ENCODE measurements around the gene PLPPR2.
"Not testable (repeated sequence)": the region's sequence is repeated elsewhere in the genome, so short reads cannot be mapped to it uniquely, and the experiment has no call there.

PLPPR2 gene

GRCh38 chr19:11347546-11348039 is 7.6 kb upstream of the PLPPR2 start:
- no peak for DNase-seq (ENCODE audit: low read depth)
- H3K4me3 ChIP-seq (ENCODE audit: low read depth, low read length) = no peak overlapping the region
- TF ChIP-seq MYC (IDR thresholded peaks at IDR 0.05; ENCODE audit: low read depth, low read length) (no peak), MAX (IDR thresholded peaks at IDR 0.05; ENCODE audit: low read depth, low read length) (no peak), CTCF (IDR thresholded peaks at IDR 0.05; ENCODE audit: low read depth, low read length) (no peak)

GRCh38 chr19:11349171-11349570 is 6.1 kb upstream of the PLPPR2 start:
- no peak for DNase-seq (ENCODE audit: low read depth)
- no peak overlapping the region for H3K4me3 ChIP-seq (ENCODE audit: low read depth, low read length)
- TF ChIP-seq MAX (IDR thresholded peaks at IDR 0.05; ENCODE audit: low read depth, low read length) (no peak), MYC (IDR thresholded peaks at IDR 0.05; ENCODE audit: low read depth, low read length) (no peak), CTCF (IDR thresholded peaks at IDR 0.05; ENCODE audit: low read depth, low read length) (no peak), POLR2A (IDR thresholded peaks at IDR 0.05; ENCODE audit: extremely low read depth, insufficient read length) (no peak)

GRCh38 chr19:11354102-11354501 is 1.1 kb upstream of the PLPPR2 start:
- not testable (repeated sequence) for H3K4me3 ChIP-seq (ENCODE audit: low read depth, low read length); DNase-seq (ENCODE audit: low read depth)

DNA sequence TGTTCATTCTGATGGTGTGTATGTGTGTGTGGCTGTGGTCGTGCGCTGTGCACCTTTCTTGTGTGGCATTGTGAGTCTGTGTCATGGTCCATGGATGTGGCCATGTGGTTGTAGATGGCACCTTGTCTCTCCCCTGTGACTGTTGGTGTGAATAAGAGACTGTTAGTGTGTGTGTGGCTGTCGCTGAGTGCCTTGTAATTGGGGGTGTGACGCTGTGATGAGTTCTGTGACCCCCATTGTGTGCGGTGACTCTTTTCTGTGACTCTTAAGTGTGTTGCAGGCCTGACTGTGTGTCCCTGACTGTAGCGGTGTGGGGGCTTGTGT is 804 bp downstream of the PLPPR2 start:
- no peak for TF ChIP-seq MYC (IDR thresholded peaks at IDR 0.05; ENCODE audit: low read depth, low read length)
- no peak for TF ChIP-seq MAX (IDR thresholded peaks at IDR 0.05; ENCODE audit: low read depth, low read length)
- no peak for TF ChIP-seq POLR2A (IDR thresholded peaks at IDR 0.05; ENCODE audit: extremely low read depth, insufficient read length)
- TF ChIP-seq CTCF (IDR thresholded peaks at IDR 0.05; ENCODE audit: low read depth, low read length) = no peak
- DNase-seq (ENCODE audit: low read depth) = no peak
- no peak overlapping the region for H3K4me3 ChIP-seq (ENCODE audit: low read depth, low read length)

- H3K4me3 ChIP-seq (ENCODE audit: low read depth, low read length) = no peak overlapping the region
- TF ChIP-seq MYC (IDR thresholded peaks at IDR 0.05; ENCODE audit: low read depth, low read length) = no peak
- TF ChIP-seq MAX (IDR thresholded peaks at IDR 0.05; ENCODE audit: low read depth, low read length) = no peak
- TF ChIP-seq CTCF (IDR thresholded peaks at IDR 0.05; ENCODE audit: low read depth, low read length) = no peak
- TF ChIP-seq POLR2A (IDR thresholded peaks at IDR 0.05; ENCODE audit: extremely low read depth, insufficient read length) = no peak
- DNase-seq (ENCODE audit: low read depth) = no peak
Observed at GRCh38 chr19:11356676-11357550, 1.7 kb downstream of the PLPPR2 start.

GRCh38 chr19:11359421-11359820 is 4.2 kb downstream of the PLPPR2 start:
- no peak overlapping the region for H3K4me3 ChIP-seq (ENCODE audit: low read depth, low read length)
- no peak for DNase-seq (ENCODE audit: low read depth)
- no peak for TF ChIP-seq MYC (IDR thresholded peaks at IDR 0.05; ENCODE audit: low read depth, low read length)
- TF ChIP-seq MAX (IDR thresholded peaks at IDR 0.05; ENCODE audit: low read depth, low read length) = no peak
- TF ChIP-seq POLR2A (IDR thresholded peaks at IDR 0.05; ENCODE audit: extremely low read depth, insufficient read length) = no peak
- TF ChIP-seq CTCF (IDR thresholded peaks at IDR 0.05; ENCODE audit: low read depth, low read length) = no peak
